WI38 (cell line): ENCODE results near the gene ESRRA.

Experiments
- H3K4me3 ChIP-seq: 2 replicates; pipeline ENCODE4 v1.5.1; 2011; ENCODE audit warnings: low read depth, mild to moderate bottlenecking, control low read depth, low read length
- CTCF ChIP-seq: IDR thresholded peaks from 2 replicates; pipeline ENCODE4 v1.5.1; 2012; ENCODE audit warnings: low read depth, mild to moderate bottlenecking, control low read depth, low read length

Gene ESRRA

GRCh38 chr11:64305075-64305690 is at the start of gene ESRRA:
Gene ESRRA (plus strand): TSS chr11:64305524. CDS start chr11:64307180, 1,656 bp downstream.
- TF ChIP-seq CTCF, result no peak
- peak within 1 kb of the TSS; percentile 69 for H3K4me3 ChIP-seq

- H3K4me3 ChIP-seq, result no peak overlapping the region
- no peak for TF ChIP-seq CTCF
Measured at GRCh38 chr11:64256300-64256699, 49.0 kb upstream of the ESRRA start.

- no peak overlapping the region for H3K4me3 ChIP-seq
- TF ChIP-seq CTCF, result no peak
Measured at GRCh38 chr11:64258356-64258755, 47.0 kb upstream of the ESRRA start.

GRCh38 chr11:64258946-64259532 is 46.3 kb upstream of the ESRRA start:
- no peak for TF ChIP-seq CTCF
- no peak overlapping the region for H3K4me3 ChIP-seq

- TF ChIP-seq CTCF, result no peak
- H3K4me3 ChIP-seq, result no peak overlapping the region
Measured at GRCh38 chr11:64259533-64260067, 45.7 kb upstream of the ESRRA start.

GRCh38 chr11:64260147-64260708 is 45.1 kb upstream of the ESRRA start:
- no peak overlapping the region for H3K4me3 ChIP-seq
- no peak for TF ChIP-seq CTCF

- no peak for TF ChIP-seq CTCF
- no peak overlapping the region for H3K4me3 ChIP-seq
Measured at GRCh38 chr11:64261556-64262080, 43.7 kb upstream of the ESRRA start.
